OCI-LY1 (cell line): Measurements from ENCODE around the gene ICAM1.

Source experiments
- H2AFZ ChIP-seq: fragments of 200-600 bp; sonication (generic), shearing (Covaris generic); 2 replicates; pipeline ENCODE4 v1.6.0; 2014; ENCODE audit warnings: antibody characterized with exemption, mild to moderate bottlenecking, low read length
- H3F3A ChIP-seq: fragments of 200-600 bp; sonication (generic), shearing (Covaris generic); 2 replicates; pipeline ENCODE4 v1.6.0; 2014; ENCODE audit warnings: mild to moderate bottlenecking, antibody characterized with exemption, low read length, moderate library complexity; ENCODE audit not compliant: insufficient read depth
- H3K27ac ChIP-seq: fragments of 200-600 bp; sonication (generic); 2 replicates; pipeline ENCODE4 v1.5.1; 2014; ENCODE audit warnings: low read length, mixed run types, mild to moderate bottlenecking, low read depth; ENCODE audit not compliant: poor library complexity, severe bottlenecking
- H3K27me3 ChIP-seq: fragments of 200-600 bp; sonication (generic); 2 replicates; pipeline ENCODE4 v1.6.0; 2014; ENCODE audit warnings: antibody characterized with exemption, mild to moderate bottlenecking, low read length, moderate library complexity; ENCODE audit not compliant: insufficient read depth
- H3K36me3 ChIP-seq: fragments of 200-600 bp; sonication (generic); 2 replicates; pipeline ENCODE4 v1.6.1; 2014; ENCODE audit warnings: mild to moderate bottlenecking, antibody characterized with exemption, low read length, moderate library complexity, mixed read lengths; ENCODE audit not compliant: insufficient read depth
- H3K4me1 ChIP-seq: fragments of 200-600 bp; sonication (generic); 2 replicates; pipeline ENCODE4 v1.5.1; 2014; ENCODE audit warnings: mild to moderate bottlenecking, low read length, moderate library complexity; ENCODE audit not compliant: insufficient read depth, severe bottlenecking
- H3K4me2 ChIP-seq: fragments of 200-600 bp; sonication (generic), shearing (Covaris generic); 2 replicates; pipeline ENCODE4 v1.6.1; 2014; ENCODE audit warnings: low read length
- H3K4me3 ChIP-seq: fragments of 200-600 bp; sonication (generic); 2 replicates; pipeline ENCODE4 v1.5.1; 2014; ENCODE audit warnings: low read length, low read depth, mild to moderate bottlenecking, mixed read lengths; ENCODE audit not compliant: poor library complexity, severe bottlenecking
- H3K79me2 ChIP-seq: fragments of 200-600 bp; shearing (Covaris generic); 2 replicates; pipeline ENCODE4 v1.6.1; 2016; ENCODE audit warnings: mixed run types, low read length, mixed read lengths; ENCODE audit not compliant: insufficient read depth
- H3K9ac ChIP-seq: fragments of 200-600 bp; sonication (generic), shearing (Covaris generic); 2 replicates; pipeline ENCODE4 v1.6.1; 2014; ENCODE audit warnings: mild to moderate bottlenecking, low read length, mixed read lengths
- H3K9me2 ChIP-seq: fragments of 200-600 bp; sonication (generic), shearing (Covaris generic); 2 replicates; pipeline ENCODE4 v1.6.1; 2014; ENCODE audit warnings: low read depth, mild to moderate bottlenecking, low read length, mixed read lengths
- H3K9me3 ChIP-seq: fragments of 200-600 bp; shearing (Covaris generic); 2 replicates; pipeline ENCODE4 v1.6.1; 2014; ENCODE audit warnings: low read length, mixed read lengths
- H4K20me1 ChIP-seq: fragments of 200-600 bp; sonication (generic), shearing (Covaris generic); 2 replicates; pipeline ENCODE4 v1.6.0; 2016; ENCODE audit warnings: mild to moderate bottlenecking, low read length; ENCODE audit not compliant: insufficient read depth
- CTCF ChIP-seq: fragments of 200-600 bp; sonication (generic), shearing (Covaris generic); IDR thresholded peaks from 2 replicates; pipeline ENCODE4 v1.5.1; 2017; ENCODE audit warnings: mild to moderate bottlenecking, antibody characterized with exemption, low read length, moderate library complexity, mixed read lengths
- EZH2 ChIP-seq: fragments of 200-600 bp; sonication (generic), shearing (Covaris generic); IDR thresholded peaks from 2 replicates; pipeline ENCODE4 v1.8.0; 2017; ENCODE audit warnings: borderline replicate concordance, mixed run types, mild to moderate bottlenecking, antibody characterized with exemption, low read length, moderate library complexity, mixed read lengths

The ICAM1 gene

GRCh38 chr19:10317857-10318462, 47.0 kb downstream of the ICAM1 start:
- peaks cover 69% of the 10 kb centered on the region for H3K36me3 ChIP-seq
- H4K20me1 ChIP-seq = no peaks in the 10 kb centered on the region
- no peak overlapping the region for H3K4me2 ChIP-seq
- no peak overlapping the region for H2AFZ ChIP-seq
- H3K9me2 ChIP-seq = no peaks in the 10 kb centered on the region
- H3K9me3 ChIP-seq = no peaks in the 10 kb centered on the region
- peaks cover 16% of the 10 kb centered on the region for H3K4me1 ChIP-seq
- TF ChIP-seq CTCF (no peak), EZH2 (no peak)
- H3K9ac ChIP-seq = no peak overlapping the region
- no peaks in the 10 kb centered on the region for H3F3A ChIP-seq
- no peaks in the 10 kb centered on the region for H3K27me3 ChIP-seq
- no peak overlapping the region for H3K27ac ChIP-seq
- H3K4me3 ChIP-seq = no peak overlapping the region
- no peaks in the 10 kb centered on the region for H3K79me2 ChIP-seq

- H3K4me2 ChIP-seq = no peak overlapping the region
- TF ChIP-seq EZH2 = no peak
- TF ChIP-seq CTCF = no peak
- no peaks in the 10 kb centered on the region for H3F3A ChIP-seq
These were observed 48.1 kb downstream of the ICAM1 start for GRCh38 chr19:10318807-10319682.

GRCh38 chr19:10320602-10321416, 49.9 kb downstream of the ICAM1 start:
- Histone ChIP-seq H3K4me3 (no peak overlapping the region), H4K20me1 (no peaks in the 10 kb centered on the region), H3F3A (no peaks in the 10 kb centered on the region), H3K9me3 (no peaks in the 10 kb centered on the region), H3K9ac (no peak overlapping the region), H2AFZ (no peak overlapping the region), H3K36me3 (peaks cover 85% of the 10 kb centered on the region), H3K27me3 (no peaks in the 10 kb centered on the region), H3K79me2 (no peaks in the 10 kb centered on the region), H3K9me2 (no peaks in the 10 kb centered on the region), H3K27ac (no peak overlapping the region), H3K4me2 (no peak overlapping the region), H3K4me1 (peaks cover 14% of the 10 kb centered on the region)
- no peak for TF ChIP-seq CTCF
- TF ChIP-seq EZH2 = no peak

More at GRCh38 chr19:10318807-10319682, 48.1 kb downstream of the ICAM1 start:
- Histone ChIP-seq H3K9me3 (no peaks in the 10 kb centered on the region), H3K9ac (no peak overlapping the region), H3K36me3 (peaks cover 72% of the 10 kb centered on the region), H2AFZ (no peak overlapping the region), H3K79me2 (no peaks in the 10 kb centered on the region), H3K27me3 (no peaks in the 10 kb centered on the region), H3K9me2 (no peaks in the 10 kb centered on the region), H3K4me3 (no peak overlapping the region), H4K20me1 (no peaks in the 10 kb centered on the region), H3K4me1 (peaks cover 23% of the 10 kb centered on the region), H3K27ac (no peak overlapping the region)
